HCT116 (cell line): ENCODE results near the gene PLPP6. TPM values are rescaled to one million over a fixed set of nuclear protein-coding genes. Genes with fewer than 3 reads are reported as not detected.

ENCODE experiments used
- ATAC-seq: fragments of 200-7000 bp; cut with Tn5 transposase; 2 replicates; pipeline ENCODE4 v1.9.1; 2020; ENCODE audit warnings: mild to moderate bottlenecking, moderate library complexity
- BruUV-seq: library from RNA; stranded (reverse); fragments of 400-500 nt; replicated peaks from 2 replicates; lab custom pipeline; 2021; lab: Mats Ljungman, UMichigan
- CTCF ChIA-PET: fragments of 300-600 bp; sonication (Branson Sonifier 250); formaldehyde crosslinking; loops from one replicate; lab custom pipeline; 2021; ENCODE audit warnings: antibody characterized with exemption; lab: Charles Lee
- POLR2A ChIA-PET: fragments of 300-600, 350-600 bp; sonication (Branson Sonifier 250); formaldehyde crosslinking; loops from one replicate; lab custom pipeline; 2021; ENCODE audit warnings: antibody characterized with exemption; lab: Charles Lee
- RAD21 ChIA-PET, 2 experiments: fragments of 300-600 bp; sonication (Branson Sonifier 250); formaldehyde crosslinking; loops; one replicate each; lab custom pipeline; 2023; ENCODE audit warnings: low total read pairs in 2 of 2; ENCODE audit not compliant: uncharacterized antibody in 2 of 2, unreplicated experiment in 2 of 2, low non-redundant PET in 1 of 2; lab: Charles Lee
- DNase-seq: peaks from one replicate; pipeline ENCODE4 v3.0.0-alpha.2; 2010; ENCODE audit warnings: low read depth, low spot score
- H2AFZ ChIP-seq: fragments of 200-600 bp; shearing (Covaris generic), sonication (generic); 2 replicates; pipeline ENCODE4 v1.6.1; 2017; ENCODE audit warnings: low read depth, mixed run types, mixed read lengths, antibody characterized with exemption, low read length; ENCODE audit not compliant: poor library complexity, severe bottlenecking
- H3K27ac ChIP-seq: 2 replicates; pipeline ENCODE4 v1.5.1; 2012; ENCODE audit warnings: low read depth, low read length
- H3K27me3 ChIP-seq: fragments of 200-600 bp; sonication (generic); 2 replicates; pipeline ENCODE4 v1.6.1; 2016; ENCODE audit warnings: mixed run types, low read length, mixed read lengths; ENCODE audit not compliant: insufficient read depth
- H3K36me3 ChIP-seq, 2 experiments: fragments of 200-500 bp in 1 of 2; fragments of 200-600 bp in 1 of 2; sonication (Bioruptor generic) in 1 of 2; sonication (generic) in 1 of 2; 2 replicates each; pipeline versions ENCODE4 v1.5.1 to v1.6.1; 2014 to 2016; ENCODE audit warnings: low read length in 2 of 2, inconsistent platforms in 1 of 2, mixed read lengths in 1 of 2, mixed run types in 1 of 2; ENCODE audit not compliant: insufficient read depth in 2 of 2, control insufficient read depth in 1 of 2
- H3K4me1 ChIP-seq, 2 experiments: fragments of 200-600 bp in 1 of 2; sonication (generic) in 1 of 2; 2 replicates each; pipeline versions ENCODE4 v1.5.1 to v1.6.1; 2012 to 2017; ENCODE audit warnings: low read length in 2 of 2, inconsistent platforms in 1 of 2, mild to moderate bottlenecking in 1 of 2, mixed read lengths in 1 of 2, mixed run types in 1 of 2, moderate library complexity in 1 of 2; ENCODE audit not compliant: insufficient read depth in 2 of 2, control insufficient read depth in 1 of 2
- H3K4me2 ChIP-seq: fragments of 200-600 bp; sonication (generic); 2 replicates; pipeline ENCODE4 v1.6.1; 2017; ENCODE audit warnings: mixed run types, low read length, mixed read lengths
- H3K4me3 ChIP-seq, 2 experiments: fragments of 200-600 bp in 1 of 2; sonication (generic) in 1 of 2; replicated peaks in 1 of 2; 2 replicates each; pipeline ENCODE4 v1.5.1; 2011 to 2016; ENCODE audit warnings: low read length in 2 of 2, control low read depth in 1 of 2, low read depth in 1 of 2, mild to moderate bottlenecking in 1 of 2, mixed read lengths in 1 of 2, mixed run types in 1 of 2
- H3K79me2 ChIP-seq: fragments of 200-600 bp; sonication (generic); 2 replicates; pipeline ENCODE4 v1.6.1; 2017; ENCODE audit warnings: mild to moderate bottlenecking, mixed run types, low read length, moderate library complexity, mixed read lengths; ENCODE audit not compliant: insufficient read depth
- H3K9ac ChIP-seq: fragments of 200-600 bp; sonication (generic); 2 replicates; pipeline ENCODE4 v1.6.1; 2016; ENCODE audit warnings: low read length, mixed read lengths
- H3K9me2 ChIP-seq: fragments of 200-600 bp; sonication (generic), shearing (Covaris generic); 2 replicates; pipeline ENCODE4 v1.6.1; 2017; ENCODE audit warnings: mixed run types, mild to moderate bottlenecking, moderate library complexity; ENCODE audit not compliant: insufficient read depth
- H3K9me3 ChIP-seq, 2 experiments: fragments of 200-500 bp in 1 of 2; fragments of 200-600 bp in 1 of 2; sonication (Bioruptor generic) in 1 of 2; sonication (generic) in 1 of 2; 2 replicates each; pipeline ENCODE4 v1.6.1; 2014 to 2017; ENCODE audit warnings: low read length in 2 of 2, mixed read lengths in 2 of 2, inconsistent platforms in 1 of 2, low read depth in 1 of 2, mild to moderate bottlenecking in 1 of 2, mixed run types in 1 of 2, moderate library complexity in 1 of 2; ENCODE audit not compliant: control insufficient read depth in 1 of 2, insufficient read depth in 1 of 2
- H4K20me1 ChIP-seq: fragments of 200-600 bp; sonication (generic), shearing (Covaris generic); 2 replicates; pipeline ENCODE4 v1.6.1; 2017; ENCODE audit warnings: mixed run types, mild to moderate bottlenecking, moderate library complexity; ENCODE audit not compliant: insufficient read depth
- CEBPB ChIP-seq: IDR thresholded peaks from 2 replicates; pipeline ENCODE4 v1.6.1; 2012; ENCODE audit warnings: low read depth
- EZH2 ChIP-seq: fragments of 200-600 bp; sonication (generic); IDR thresholded peaks from 2 replicates; pipeline ENCODE4 v1.6.1; 2017; ENCODE audit warnings: antibody characterized with exemption, mixed run types
- EZH2phosphoT487 ChIP-seq: fragments of 200-600 bp; IDR thresholded peaks from 2 replicates; pipeline ENCODE4 v1.6.1; 2018; ENCODE audit warnings: antibody characterized with exemption, borderline replicate concordance
- FOSL1 ChIP-seq: IDR thresholded peaks from 2 replicates; pipeline ENCODE4 v1.6.1; 2012; ENCODE audit warnings: low read depth
- JUND ChIP-seq: IDR thresholded peaks from 2 replicates; pipeline ENCODE4 v1.6.1; 2012
- POLR2A ChIP-seq: IDR thresholded peaks from 2 replicates; pipeline ENCODE4 v1.7.0; 2011; ENCODE audit warnings: borderline replicate concordance; ENCODE audit not compliant: insufficient read depth, insufficient read length; ENCODE audit errors: extremely low read depth
- POLR2AphosphoS5 ChIP-seq: IDR thresholded peaks from 2 replicates; pipeline ENCODE4 v1.6.1; 2011; ENCODE audit warnings: mild to moderate bottlenecking, low read depth, low read length, moderate library complexity
- RAD21 ChIP-seq: IDR thresholded peaks from 2 replicates; pipeline ENCODE4 v1.6.1; 2012; ENCODE audit warnings: low read depth, mild to moderate bottlenecking
- SIN3A ChIP-seq: IDR thresholded peaks from 2 replicates; pipeline ENCODE4 v1.6.1; 2012; ENCODE audit warnings: low read depth
- SRF ChIP-seq: IDR thresholded peaks from 2 replicates; pipeline ENCODE4 v1.6.1; 2012; ENCODE audit warnings: low read depth
- TCF7L2 ChIP-seq: IDR thresholded peaks from 2 replicates; pipeline ENCODE4 v1.7.0; 2011; ENCODE audit warnings: borderline replicate concordance, inconsistent platforms; ENCODE audit not compliant: insufficient read depth, insufficient read length; ENCODE audit errors: extremely low read depth
- ZNF274 ChIP-seq: fragments of 200-500 bp; sonication (Bioruptor generic); IDR thresholded peaks from 2 replicates; pipeline ENCODE4 v1.6.1; 2014; ENCODE audit warnings: mild to moderate bottlenecking, low read depth, low read length, inconsistent platforms
- intact Hi-C: fragments of 100-400 bp; cut with micrococcal nuclease; formaldehyde crosslinking; loops from 2 replicates; pipeline ENCODE4 v1.10.0; 2022
- total RNA-seq: library from RNA; stranded (reverse); gene quantifications from one replicate; pipeline ENCODE4 v1.2.1, GENCODE V29; 2021; ENCODE audit not compliant: unreplicated experiment
- TF ChIP-seq, protein P1 (sequence below): IDR thresholded peaks from 2 replicates; pipeline ENCODE4 v1.6.1; 2012; ENCODE audit warnings: low read depth
- TF ChIP-seq, protein P2 (sequence below): IDR thresholded peaks from 2 replicates; pipeline ENCODE4 v1.6.1; 2011; ENCODE audit warnings: mild to moderate bottlenecking, low read length, moderate library complexity; ENCODE audit not compliant: insufficient replicate concordance; ENCODE audit errors: extremely low read depth

The PLPP6 gene
- total RNA-seq, 1 experiment from 2014 or later = 5.0 TPM

DNA sequence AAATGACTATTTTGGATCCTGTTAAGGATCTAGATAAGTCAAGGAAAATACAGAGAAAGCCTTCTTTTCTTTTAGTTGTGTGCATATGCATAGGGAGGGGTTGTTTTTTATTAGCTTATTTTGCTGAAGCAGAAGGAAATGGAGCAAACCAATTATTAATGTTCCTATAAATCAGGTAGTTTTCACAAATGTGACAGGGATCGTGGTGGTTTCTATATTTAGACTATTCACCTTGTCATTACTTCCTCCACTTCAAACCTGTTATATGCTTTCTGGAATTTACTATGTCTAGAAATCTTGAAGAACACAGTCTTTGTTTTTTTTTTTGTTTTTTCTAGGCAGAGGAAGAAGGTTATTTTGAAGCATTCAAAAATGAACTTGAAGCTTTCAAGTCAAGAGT lies 39.4 kb downstream of the PLPP6 start:
- BruUV-seq = no TSS peak

DNA sequence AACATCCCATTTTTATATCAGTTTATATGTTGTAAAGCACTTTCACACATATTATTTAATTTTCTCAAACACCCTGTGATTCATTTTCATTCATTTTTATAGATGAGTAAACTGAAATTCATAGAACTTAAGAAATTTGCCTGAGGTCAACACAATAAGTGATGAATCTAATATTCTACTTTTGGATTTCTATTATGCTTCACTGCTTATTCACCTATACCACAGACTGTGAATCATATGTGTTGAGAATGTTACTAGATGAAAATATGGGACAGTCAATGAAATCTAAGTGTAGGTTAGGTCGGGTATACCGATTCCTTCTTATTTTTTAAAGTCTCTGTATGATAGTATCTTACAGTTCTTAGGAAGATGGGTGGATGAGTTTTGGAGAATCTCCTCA lies 42.0 kb downstream of the PLPP6 start:
- no peaks in the 10 kb centered on the region for H3K9me3 ChIP-seq
- intact Hi-C loops = no loop called here
- ATAC-seq = no peak
- no peaks in the 10 kb centered on the region for H3K4me1 ChIP-seq
- H3K79me2 ChIP-seq = no peaks in the 10 kb centered on the region
- H3K9me2 ChIP-seq = no peaks in the 10 kb centered on the region
- POLR2A ChIA-PET = no interaction called here
- no peak overlapping the region for H2AFZ ChIP-seq
- no TSS peak for BruUV-seq
- peaks cover 17 to 25% of the 10 kb centered on the region in 2 experiments for H3K36me3 ChIP-seq
- CTCF ChIA-PET = no interaction called here
- no peak for DNase-seq
- H4K20me1 ChIP-seq = no peaks in the 10 kb centered on the region; the same call in 1 of the 2 replicates
- TF ChIP-seq SIN3A (no peak), RAD21 (no peak), TCF7L2 (no peak), POLR2AphosphoS5 (no peak), SRF (no peak), ZNF274 (no peak), EZH2phosphoT487 (no peak), POLR2A (no peak), EZH2 (no peak), FOSL1 (no peak), CEBPB (no peak), JUND (no peak)
- TF ChIP-seq, protein P1, sequence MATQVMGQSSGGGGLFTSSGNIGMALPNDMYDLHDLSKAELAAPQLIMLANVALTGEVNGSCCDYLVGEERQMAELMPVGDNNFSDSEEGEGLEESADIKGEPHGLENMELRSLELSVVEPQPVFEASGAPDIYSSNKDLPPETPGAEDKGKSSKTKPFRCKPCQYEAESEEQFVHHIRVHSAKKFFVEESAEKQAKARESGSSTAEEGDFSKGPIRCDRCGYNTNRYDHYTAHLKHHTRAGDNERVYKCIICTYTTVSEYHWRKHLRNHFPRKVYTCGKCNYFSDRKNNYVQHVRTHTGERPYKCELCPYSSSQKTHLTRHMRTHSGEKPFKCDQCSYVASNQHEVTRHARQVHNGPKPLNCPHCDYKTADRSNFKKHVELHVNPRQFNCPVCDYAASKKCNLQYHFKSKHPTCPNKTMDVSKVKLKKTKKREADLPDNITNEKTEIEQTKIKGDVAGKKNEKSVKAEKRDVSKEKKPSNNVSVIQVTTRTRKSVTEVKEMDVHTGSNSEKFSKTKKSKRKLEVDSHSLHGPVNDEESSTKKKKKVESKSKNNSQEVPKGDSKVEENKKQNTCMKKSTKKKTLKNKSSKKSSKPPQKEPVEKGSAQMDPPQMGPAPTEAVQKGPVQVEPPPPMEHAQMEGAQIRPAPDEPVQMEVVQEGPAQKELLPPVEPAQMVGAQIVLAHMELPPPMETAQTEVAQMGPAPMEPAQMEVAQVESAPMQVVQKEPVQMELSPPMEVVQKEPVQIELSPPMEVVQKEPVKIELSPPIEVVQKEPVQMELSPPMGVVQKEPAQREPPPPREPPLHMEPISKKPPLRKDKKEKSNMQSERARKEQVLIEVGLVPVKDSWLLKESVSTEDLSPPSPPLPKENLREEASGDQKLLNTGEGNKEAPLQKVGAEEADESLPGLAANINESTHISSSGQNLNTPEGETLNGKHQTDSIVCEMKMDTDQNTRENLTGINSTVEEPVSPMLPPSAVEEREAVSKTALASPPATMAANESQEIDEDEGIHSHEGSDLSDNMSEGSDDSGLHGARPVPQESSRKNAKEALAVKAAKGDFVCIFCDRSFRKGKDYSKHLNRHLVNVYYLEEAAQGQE = no peak
- TF ChIP-seq, protein P2, sequence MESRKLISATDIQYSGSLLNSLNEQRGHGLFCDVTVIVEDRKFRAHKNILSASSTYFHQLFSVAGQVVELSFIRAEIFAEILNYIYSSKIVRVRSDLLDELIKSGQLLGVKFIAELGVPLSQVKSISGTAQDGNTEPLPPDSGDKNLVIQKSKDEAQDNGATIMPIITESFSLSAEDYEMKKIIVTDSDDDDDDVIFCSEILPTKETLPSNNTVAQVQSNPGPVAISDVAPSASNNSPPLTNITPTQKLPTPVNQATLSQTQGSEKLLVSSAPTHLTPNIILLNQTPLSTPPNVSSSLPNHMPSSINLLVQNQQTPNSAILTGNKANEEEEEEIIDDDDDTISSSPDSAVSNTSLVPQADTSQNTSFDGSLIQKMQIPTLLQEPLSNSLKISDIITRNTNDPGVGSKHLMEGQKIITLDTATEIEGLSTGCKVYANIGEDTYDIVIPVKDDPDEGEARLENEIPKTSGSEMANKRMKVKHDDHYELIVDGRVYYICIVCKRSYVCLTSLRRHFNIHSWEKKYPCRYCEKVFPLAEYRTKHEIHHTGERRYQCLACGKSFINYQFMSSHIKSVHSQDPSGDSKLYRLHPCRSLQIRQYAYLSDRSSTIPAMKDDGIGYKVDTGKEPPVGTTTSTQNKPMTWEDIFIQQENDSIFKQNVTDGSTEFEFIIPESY = no peak
- RAD21 ChIA-PET = no interaction called here
- no peak overlapping the region for H3K4me2 ChIP-seq
- no peak overlapping the region for H3K9ac ChIP-seq
- H3K27me3 ChIP-seq = no peaks in the 10 kb centered on the region
- no peak overlapping the region for H3K4me3 ChIP-seq
- no peak overlapping the region for H3K27ac ChIP-seq

More for the DNA sequence above, 39.4 kb downstream of the PLPP6 start:
- Histone ChIP-seq H3K27me3 (no peaks in the 10 kb centered on the region), H4K20me1 (no peaks in the 10 kb centered on the region; the same call in 1 of the 2 replicates), H3K4me3 (no peak overlapping the region), H3K9me2 (no peaks in the 10 kb centered on the region), H3K9ac (no peak overlapping the region), H3K4me1 (no peaks in the 10 kb centered on the region), H3K36me3 (peaks cover 21 to 32% of the 10 kb centered on the region in 2 experiments), H3K79me2 (no peaks in the 10 kb centered on the region), H2AFZ (no peak overlapping the region), H3K9me3 (no peaks in the 10 kb centered on the region), H3K27ac (no peak overlapping the region), H3K4me2 (no peak overlapping the region)
- ChIA-PET RAD21 (no interaction called here), CTCF (no interaction called here), POLR2A (interaction anchor here (0.7 kb wide), 1 partner anchor 566 kb away, joined by 3 read pairs; no protein-coding TSS in a partner anchor)
- intact Hi-C loops = no loop called here
- TF ChIP-seq ZNF274 = no peak
- ATAC-seq (no peak), DNase-seq (no peak)
